ENCODE measurements around the gene VIPR2.

DNA sequence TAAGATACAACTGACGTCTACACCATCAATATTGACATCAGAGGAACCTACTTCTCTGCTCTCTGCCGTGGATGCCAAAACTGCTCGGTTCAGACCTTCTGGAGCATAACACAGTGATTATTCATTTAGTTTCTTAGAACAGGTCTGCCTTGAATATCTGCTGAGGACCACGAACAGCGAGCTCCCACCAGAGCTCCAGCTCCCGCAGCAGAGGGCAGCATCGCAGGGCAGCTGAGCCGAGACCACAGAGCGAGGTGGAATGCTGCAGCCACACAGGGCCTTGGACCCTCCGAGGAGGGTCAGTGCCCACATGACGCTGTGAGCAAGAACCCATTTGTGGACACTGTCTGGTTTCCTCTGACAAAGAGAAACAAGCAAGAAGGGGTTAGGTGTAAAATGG lies 6.8 kb downstream of the VIPR2 start:
- TF ChIP-seq, protein P1, sequence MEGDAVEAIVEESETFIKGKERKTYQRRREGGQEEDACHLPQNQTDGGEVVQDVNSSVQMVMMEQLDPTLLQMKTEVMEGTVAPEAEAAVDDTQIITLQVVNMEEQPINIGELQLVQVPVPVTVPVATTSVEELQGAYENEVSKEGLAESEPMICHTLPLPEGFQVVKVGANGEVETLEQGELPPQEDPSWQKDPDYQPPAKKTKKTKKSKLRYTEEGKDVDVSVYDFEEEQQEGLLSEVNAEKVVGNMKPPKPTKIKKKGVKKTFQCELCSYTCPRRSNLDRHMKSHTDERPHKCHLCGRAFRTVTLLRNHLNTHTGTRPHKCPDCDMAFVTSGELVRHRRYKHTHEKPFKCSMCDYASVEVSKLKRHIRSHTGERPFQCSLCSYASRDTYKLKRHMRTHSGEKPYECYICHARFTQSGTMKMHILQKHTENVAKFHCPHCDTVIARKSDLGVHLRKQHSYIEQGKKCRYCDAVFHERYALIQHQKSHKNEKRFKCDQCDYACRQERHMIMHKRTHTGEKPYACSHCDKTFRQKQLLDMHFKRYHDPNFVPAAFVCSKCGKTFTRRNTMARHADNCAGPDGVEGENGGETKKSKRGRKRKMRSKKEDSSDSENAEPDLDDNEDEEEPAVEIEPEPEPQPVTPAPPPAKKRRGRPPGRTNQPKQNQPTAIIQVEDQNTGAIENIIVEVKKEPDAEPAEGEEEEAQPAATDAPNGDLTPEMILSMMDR (IDR thresholded peaks at IDR 0.05), result no peak
- no peak for TF ChIP-seq POLR2A (IDR thresholded peaks at IDR 0.05; ENCODE audit: low read depth)
